BLaER1 (cell line): Measurements from ENCODE around the gene SMAD5.
A peak's percentile ranks its signal among the peaks of the same experiment; 100 is the strongest.

Experiments
- H3K27ac ChIP-seq: shearing (Covaris generic); formaldehyde crosslinking; 2 replicates; pipeline ENCODE4 v1.8.1; 2022
- H3K27me3 ChIP-seq: shearing (Covaris generic); formaldehyde crosslinking; 2 replicates; pipeline ENCODE4 v1.8.1; 2022
- H3K36me3 ChIP-seq: shearing (Covaris generic); formaldehyde crosslinking; 2 replicates; pipeline ENCODE4 v1.8.1; 2022
- H3K4me1 ChIP-seq: shearing (Covaris generic); formaldehyde crosslinking; 2 replicates; pipeline ENCODE4 v1.8.1; 2022
- H3K4me2 ChIP-seq: shearing (Covaris generic); formaldehyde crosslinking; 2 replicates; pipeline ENCODE4 v1.8.1; 2022
- H3K4me3 ChIP-seq: shearing (Covaris generic); formaldehyde crosslinking; 2 replicates; pipeline ENCODE4 v1.8.1; 2022
- H3K9ac ChIP-seq: shearing (Covaris generic); formaldehyde crosslinking; 2 replicates; pipeline ENCODE4 v1.8.1; 2022
- H3K9me3 ChIP-seq: shearing (Covaris generic); formaldehyde crosslinking; 2 replicates; pipeline ENCODE4 v1.8.1; 2022
- H4K20me1 ChIP-seq: shearing (Covaris generic); formaldehyde crosslinking; 2 replicates; pipeline ENCODE4 v1.8.1; 2022
- Cebpa-rat ChIP-seq: shearing (Covaris generic); IDR thresholded peaks from 2 replicates; pipeline ENCODE4 v1.8.1; 2022

SMAD5 gene

DNA sequence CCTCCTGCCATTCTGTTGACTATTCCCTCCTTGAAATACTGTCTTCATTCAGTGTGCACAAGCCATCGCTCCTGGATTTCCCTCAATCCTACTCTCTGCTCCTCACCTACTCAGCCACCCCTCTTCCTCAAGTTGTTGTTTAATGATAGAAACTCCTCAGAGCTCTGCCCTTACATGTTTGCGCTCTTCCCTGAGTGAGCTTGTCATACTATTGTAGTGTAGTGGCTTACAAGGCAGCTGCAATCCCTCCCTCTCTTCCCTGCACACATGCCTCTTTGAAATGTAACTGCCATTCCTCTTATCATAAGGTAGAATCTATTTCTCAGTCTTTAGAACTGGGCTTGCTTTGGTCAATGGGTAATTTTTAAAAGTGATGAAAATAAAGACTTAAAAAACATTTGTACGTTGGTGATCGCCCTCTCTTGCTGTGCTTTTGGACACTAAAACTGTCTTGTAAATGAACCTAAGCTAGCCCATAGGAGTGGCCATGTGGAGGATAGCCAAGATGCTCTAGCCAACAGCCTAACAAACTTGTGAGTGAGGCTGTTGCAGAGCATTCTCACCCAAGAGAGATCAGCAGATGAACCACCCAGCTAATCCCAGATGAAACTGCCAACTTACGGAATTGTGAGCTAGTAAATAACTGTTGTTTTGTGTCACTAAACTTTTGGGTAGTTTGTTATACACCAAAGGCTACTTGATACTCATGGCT, 18.1 kb upstream of the SMAD5 start:
- no peaks in the 10 kb centered on the region for H4K20me1 ChIP-seq
- no peak for TF ChIP-seq Cebpa-rat
- no peaks in the 10 kb centered on the region for H3K27me3 ChIP-seq
- H3K9me3 ChIP-seq, result no peaks in the 10 kb centered on the region
- H3K4me2 ChIP-seq, result no peak overlapping the region
- H3K9ac ChIP-seq, result no peak overlapping the region
- H3K36me3 ChIP-seq, result no peaks in the 10 kb centered on the region
- H3K27ac ChIP-seq, result no peak overlapping the region
- H3K4me1 ChIP-seq, result peaks cover 14% of the 10 kb centered on the region
- no peak overlapping the region for H3K4me3 ChIP-seq

DNA sequence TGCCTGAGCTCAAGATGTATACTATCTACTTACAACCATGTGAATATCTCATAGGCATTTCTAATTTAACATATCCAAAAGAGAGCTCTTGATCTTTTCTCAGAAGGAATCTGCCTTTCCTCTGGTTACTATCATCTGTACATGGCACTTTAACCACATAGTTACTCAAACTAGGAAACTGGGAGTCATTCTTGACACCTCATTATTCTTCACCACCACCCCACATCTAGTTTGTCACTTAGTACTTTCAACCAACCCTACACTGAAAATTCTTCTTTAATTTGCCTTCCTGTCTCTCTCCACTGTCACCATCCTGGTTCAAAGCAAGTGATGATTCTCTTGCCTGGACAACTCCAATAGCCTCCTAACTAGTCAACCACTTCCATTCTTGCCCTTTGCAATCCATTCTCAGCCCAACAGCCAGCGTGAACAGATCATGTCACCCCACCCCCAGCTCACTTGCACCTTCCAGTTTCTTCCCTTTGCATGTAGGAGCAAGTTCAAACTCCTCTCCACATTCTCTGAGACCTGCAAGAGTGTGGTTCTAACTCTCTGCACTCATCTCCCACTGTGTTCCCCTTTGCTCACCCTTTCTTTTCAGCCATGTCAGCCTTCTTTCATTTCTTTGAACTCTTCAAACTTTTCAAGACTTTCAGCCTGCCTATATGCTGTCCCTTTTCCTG, 17.3 kb upstream of the SMAD5 start:
- Histone ChIP-seq H4K20me1 (no peaks in the 10 kb centered on the region), H3K27me3 (no peaks in the 10 kb centered on the region), H3K9me3 (no peaks in the 10 kb centered on the region), H3K4me3 (no peak overlapping the region), H3K27ac (no peak overlapping the region), H3K9ac (no peak overlapping the region), H3K36me3 (no peaks in the 10 kb centered on the region), H3K4me1 (peaks cover 14% of the 10 kb centered on the region), H3K4me2 (no peak overlapping the region)
- no peak for TF ChIP-seq Cebpa-rat

- no peak overlapping the region for H3K4me2 ChIP-seq
- no peaks in the 10 kb centered on the region for H3K9me3 ChIP-seq
- no peak for TF ChIP-seq Cebpa-rat
- no peak overlapping the region for H3K9ac ChIP-seq
- no peaks in the 10 kb centered on the region for H4K20me1 ChIP-seq
- H3K4me1 ChIP-seq, result peaks cover 14% of the 10 kb centered on the region
- no peak overlapping the region for H3K27ac ChIP-seq
- H3K4me3 ChIP-seq, result no peak overlapping the region
- H3K36me3 ChIP-seq, result no peaks in the 10 kb centered on the region
- no peaks in the 10 kb centered on the region for H3K27me3 ChIP-seq
Measured at GRCh38 chr5:136120529-136120928, 12.1 kb upstream of the SMAD5 start.

- H3K9me3 ChIP-seq, result no peaks in the 10 kb centered on the region
- no peaks in the 10 kb centered on the region for H4K20me1 ChIP-seq
- H3K4me3 ChIP-seq, result no peak overlapping the region
- H3K36me3 ChIP-seq, result no peaks in the 10 kb centered on the region
- no peak overlapping the region for H3K4me2 ChIP-seq
- H3K27me3 ChIP-seq, result no peaks in the 10 kb centered on the region
- no peak overlapping the region for H3K27ac ChIP-seq
- peaks cover 1% of the 10 kb centered on the region for H3K4me1 ChIP-seq
- H3K9ac ChIP-seq, result no peak overlapping the region
- TF ChIP-seq Cebpa-rat, result no peak
Measured at GRCh38 chr5:136123236-136123768, 9.3 kb upstream of the SMAD5 start.

GRCh38 chr5:136127560-136127959, 5.1 kb upstream of the SMAD5 start:
- Histone ChIP-seq H3K27me3 (no peaks in the 10 kb centered on the region), H3K4me2 (no peak overlapping the region), H3K4me1 (peaks cover 8% of the 10 kb centered on the region), H4K20me1 (no peaks in the 10 kb centered on the region), H3K36me3 (no peaks in the 10 kb centered on the region), H3K9me3 (no peaks in the 10 kb centered on the region), H3K9ac (no peak overlapping the region), H3K27ac (no peak overlapping the region), H3K4me3 (no peak overlapping the region)
- no peak for TF ChIP-seq Cebpa-rat

GRCh38 chr5:136128481-136128880, 4.2 kb upstream of the SMAD5 start:
- H3K36me3 ChIP-seq, result no peaks in the 10 kb centered on the region
- no peak overlapping the region for H3K4me2 ChIP-seq
- no peaks in the 10 kb centered on the region for H3K9me3 ChIP-seq
- no peak overlapping the region for H3K4me3 ChIP-seq
- H3K27me3 ChIP-seq, result no peaks in the 10 kb centered on the region
- no peak overlapping the region for H3K27ac ChIP-seq
- H3K9ac ChIP-seq, result no peak overlapping the region
- H4K20me1 ChIP-seq, result peaks cover 7% of the 10 kb centered on the region; the same call in 1 of the 2 replicates
- peaks cover 8% of the 10 kb centered on the region for H3K4me1 ChIP-seq
- TF ChIP-seq Cebpa-rat, result no peak

- no peak for TF ChIP-seq Cebpa-rat
- Histone ChIP-seq H3K36me3 (no peaks in the 10 kb centered on the region), H3K9me3 (no peaks in the 10 kb centered on the region), H3K4me3 (no peak overlapping the region), H3K27ac (no peak overlapping the region), H3K4me2 (no peak overlapping the region), H3K4me1 (peaks cover 13% of the 10 kb centered on the region), H3K9ac (no peak overlapping the region), H4K20me1 (peaks cover 16% of the 10 kb centered on the region), H3K27me3 (no peaks in the 10 kb centered on the region)
Measured at GRCh38 chr5:136129445-136129844, 3.2 kb upstream of the SMAD5 start.

- H3K4me2 ChIP-seq, result no peak overlapping the region
- H3K27ac ChIP-seq, result no peak overlapping the region
- no peaks in the 10 kb centered on the region for H3K27me3 ChIP-seq
- peaks cover 27% of the 10 kb centered on the region for H4K20me1 ChIP-seq
- no peaks in the 10 kb centered on the region for H3K36me3 ChIP-seq
- no peak for TF ChIP-seq Cebpa-rat
- peaks cover 22% of the 10 kb centered on the region for H3K4me1 ChIP-seq
- H3K9ac ChIP-seq, result no peak overlapping the region
- H3K9me3 ChIP-seq, result no peaks in the 10 kb centered on the region
- no peak overlapping the region for H3K4me3 ChIP-seq
Measured at GRCh38 chr5:136130581-136130980, 2.1 kb upstream of the SMAD5 start.

- peak overlapping the region; percentile 97 for H3K27ac ChIP-seq
- peaks cover 6% of the 10 kb centered on the region; the same call in 1 of the 2 replicates for H3K36me3 ChIP-seq
- H3K4me1 ChIP-seq, result peaks cover 22% of the 10 kb centered on the region
- H3K4me3 ChIP-seq, result peak overlapping the region; percentile 97
- H4K20me1 ChIP-seq, result peaks cover 42% of the 10 kb centered on the region
- no peaks in the 10 kb centered on the region for H3K9me3 ChIP-seq
- peak overlapping the region; percentile 89 for H3K4me2 ChIP-seq
- peak overlapping the region; percentile 97 for H3K9ac ChIP-seq
- H3K27me3 ChIP-seq, result no peaks in the 10 kb centered on the region
- no peak for TF ChIP-seq Cebpa-rat
Measured at GRCh38 chr5:136132087-136132486, 558 bp upstream of the SMAD5 start.
